Measurements from ENCODE around the gene RECK.

RECK gene

GRCh38 chr9:36023260-36024048 lies 13.3 kb upstream of the RECK start:
- peak; percentile 63 for DNase-seq (ENCODE audit: low read depth)

GRCh38 chr9:36025746-36026145 lies 11.0 kb upstream of the RECK start:
- no peak for DNase-seq (ENCODE audit: low read depth)

- no peak for DNase-seq (ENCODE audit: low read depth)
These were observed 7.5 kb upstream of the RECK start for GRCh38 chr9:36029202-36029601.

- DNase-seq (ENCODE audit: low read depth), result peak; percentile 98
These were observed 6.8 kb upstream of the RECK start for GRCh38 chr9:36029765-36030528.

GRCh38 chr9:36030871-36031270 lies 5.8 kb upstream of the RECK start:
- no peak for DNase-seq (ENCODE audit: low read depth)

DNA sequence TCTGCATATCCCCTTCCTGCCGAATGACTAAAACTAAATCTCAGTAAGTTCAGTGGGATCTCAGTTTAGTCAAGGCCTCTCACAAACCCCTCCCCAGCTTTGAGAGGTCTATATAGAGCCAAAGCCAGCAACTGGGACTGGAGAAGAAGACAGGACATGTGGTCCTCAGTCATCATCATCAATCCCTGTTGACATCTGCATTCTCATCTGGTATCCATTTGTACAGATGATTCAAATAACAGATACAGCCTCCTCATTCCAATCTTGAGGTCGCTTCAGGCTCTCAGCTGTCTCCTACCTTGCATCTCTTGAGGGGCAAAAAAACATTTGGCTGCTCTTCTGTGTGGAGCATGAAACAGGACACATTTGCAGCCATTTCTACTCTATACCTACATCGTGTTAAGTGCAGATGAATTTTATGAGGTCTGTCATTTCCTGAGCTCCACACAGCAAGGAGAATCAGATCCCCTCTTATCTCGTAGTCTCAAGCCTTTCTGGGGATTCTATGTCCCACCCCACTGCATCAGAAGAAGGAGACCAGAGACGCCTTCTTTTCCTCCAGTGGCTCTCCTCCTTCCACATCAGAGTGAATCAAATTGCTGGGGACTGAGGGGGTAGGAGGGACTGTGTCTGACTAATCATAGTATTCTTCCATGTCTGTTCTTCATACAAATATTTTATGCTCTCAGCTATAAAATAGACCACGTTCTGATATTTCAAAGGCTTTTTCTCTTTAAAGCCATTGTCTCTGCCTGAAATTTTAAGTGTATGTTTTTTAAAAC lies 4.7 kb upstream of the RECK start:
- DNase-seq (ENCODE audit: low read depth), result no peak

- no peak for DNase-seq (ENCODE audit: low read depth)
These were observed 2.9 kb upstream of the RECK start for GRCh38 chr9:36033788-36034187.

- no peak for DNase-seq (ENCODE audit: low read depth)
These were observed 2.5 kb upstream of the RECK start for GRCh38 chr9:36034234-36034633.

DNA sequence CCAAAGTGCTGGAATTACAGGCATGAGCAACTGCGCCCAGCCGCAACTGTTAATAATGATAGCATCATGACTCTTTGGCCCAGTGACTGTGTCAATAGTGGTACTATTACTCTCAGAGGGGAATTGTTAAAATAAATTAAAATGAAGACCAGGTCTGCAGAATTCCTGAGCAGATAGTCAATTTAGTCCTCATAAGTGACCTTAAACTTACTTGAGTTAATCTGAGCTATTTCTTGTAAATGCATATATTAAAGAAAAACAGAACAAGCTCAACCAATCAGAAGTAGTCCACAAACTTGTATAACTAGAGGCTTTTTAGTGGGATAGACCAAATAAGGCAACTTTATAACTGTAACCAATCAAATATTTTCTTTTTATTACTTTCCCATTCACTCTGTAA lies 1.7 kb upstream of the RECK start:
- no peak for DNase-seq (ENCODE audit: low read depth)

DNA sequence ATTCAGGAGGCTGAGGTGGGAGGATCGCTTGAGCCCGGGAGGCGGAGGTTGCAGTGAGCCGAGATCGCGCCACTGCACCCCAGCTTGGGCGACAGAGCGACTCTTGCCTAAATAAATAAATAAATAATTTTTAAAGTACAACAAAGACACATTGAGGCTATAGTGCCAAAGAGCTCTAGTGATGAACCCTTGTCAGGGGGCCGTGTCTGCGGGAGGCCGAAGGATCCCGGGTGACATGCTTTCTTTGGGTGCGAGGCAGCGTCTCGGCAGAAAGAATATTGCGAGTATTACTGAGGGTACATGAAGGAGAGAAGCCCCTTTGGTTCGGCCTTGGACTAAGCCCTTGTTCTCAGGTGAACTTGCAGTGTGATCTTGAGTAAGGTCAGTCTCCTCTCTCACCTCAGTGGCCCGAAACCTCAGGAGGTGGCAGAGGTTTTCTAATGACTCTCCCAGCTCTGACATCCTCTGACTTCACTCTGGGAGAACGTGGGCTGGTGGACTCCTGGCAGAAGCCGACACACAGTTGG lies 397 bp upstream of the RECK start:
- DNase-seq (ENCODE audit: low read depth), result no peak

GRCh38 chr9:36037549-36038122 lies 923 bp downstream of the RECK start:
- DNase-seq (ENCODE audit: low read depth), result peak; percentile 15

GRCh38 chr9:36039121-36039520 lies 2.4 kb downstream of the RECK start:
- no peak for DNase-seq (ENCODE audit: low read depth)

- DNase-seq (ENCODE audit: low read depth), result peak; percentile 79
These were observed 3.0 kb downstream of the RECK start for GRCh38 chr9:36039696-36040095.

- DNase-seq (ENCODE audit: low read depth), result peak; percentile 94
These were observed 3.7 kb downstream of the RECK start for GRCh38 chr9:36040271-36040925.

- no peak for DNase-seq (ENCODE audit: low read depth)
These were observed 4.8 kb downstream of the RECK start for GRCh38 chr9:36041506-36041905.

DNA sequence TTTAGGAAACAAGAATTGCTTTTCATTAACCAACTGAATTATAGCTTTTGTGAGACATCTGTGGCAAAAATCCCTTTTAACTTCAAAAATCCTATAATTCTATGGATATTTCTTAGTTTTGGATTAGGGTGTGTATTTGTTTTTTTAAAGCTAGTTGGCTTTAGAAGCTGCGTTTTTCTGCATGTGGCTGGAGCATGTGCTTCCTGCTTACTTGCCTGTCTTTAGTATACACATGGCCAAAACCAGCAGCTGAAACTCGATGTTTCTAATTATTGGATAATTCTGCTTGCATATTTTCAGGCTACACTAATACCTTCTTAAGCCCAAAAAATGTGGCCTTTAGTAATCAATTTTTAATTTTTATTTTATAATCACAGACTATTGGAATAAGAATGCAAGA lies 8.9 kb downstream of the RECK start:
- DNase-seq (ENCODE audit: low read depth), result no peak

- no peak for DNase-seq (ENCODE audit: low read depth)
These were observed 10.2 kb downstream of the RECK start for GRCh38 chr9:36046923-36047322.

DNA sequence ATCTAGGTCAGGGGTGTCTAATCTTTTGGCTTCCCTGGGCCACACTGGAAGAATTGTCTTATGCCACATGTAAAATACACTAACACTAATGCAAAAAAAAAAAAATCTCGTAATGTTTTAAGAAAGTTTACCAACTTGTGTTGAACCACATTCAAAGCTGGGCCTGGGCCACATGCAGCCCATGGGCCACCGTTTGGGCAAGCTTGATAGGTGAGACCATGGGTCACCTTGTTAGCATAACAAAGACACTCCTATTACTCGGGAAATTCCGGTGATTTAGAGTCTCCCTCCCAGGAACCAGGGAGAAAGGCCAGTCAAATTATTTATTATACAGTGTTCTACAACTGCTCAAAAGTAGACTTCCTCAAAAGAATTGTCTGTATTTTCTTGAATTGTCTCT lies 12.7 kb downstream of the RECK start:
- no peak for DNase-seq (ENCODE audit: low read depth)

GRCh38 chr9:36050476-36050875 lies 13.8 kb downstream of the RECK start:
- no peak for DNase-seq (ENCODE audit: low read depth)

GRCh38 chr9:36051317-36051716 lies 14.6 kb downstream of the RECK start:
- DNase-seq (ENCODE audit: low read depth), result no peak

DNA sequence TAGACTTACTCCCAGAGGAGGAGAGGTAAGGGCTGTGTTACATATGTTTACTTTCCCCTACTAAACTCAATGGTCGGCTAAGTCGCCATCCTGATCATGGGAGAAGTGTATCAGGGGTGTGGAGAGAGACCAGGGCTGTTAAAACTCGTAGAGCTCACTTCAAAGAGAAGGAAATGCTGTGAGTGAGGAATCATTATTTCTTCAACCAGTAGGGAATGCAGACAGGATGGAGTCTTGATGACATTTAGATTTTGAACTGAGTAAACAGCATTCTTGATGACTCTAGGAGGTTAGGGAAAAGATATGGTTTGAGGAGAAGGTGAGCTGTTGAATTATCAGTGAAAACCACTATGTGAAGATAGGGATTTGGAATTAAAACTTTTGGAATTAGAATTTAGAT lies 17.3 kb downstream of the RECK start:
- peak; percentile 59 for DNase-seq (ENCODE audit: low read depth)

DNA sequence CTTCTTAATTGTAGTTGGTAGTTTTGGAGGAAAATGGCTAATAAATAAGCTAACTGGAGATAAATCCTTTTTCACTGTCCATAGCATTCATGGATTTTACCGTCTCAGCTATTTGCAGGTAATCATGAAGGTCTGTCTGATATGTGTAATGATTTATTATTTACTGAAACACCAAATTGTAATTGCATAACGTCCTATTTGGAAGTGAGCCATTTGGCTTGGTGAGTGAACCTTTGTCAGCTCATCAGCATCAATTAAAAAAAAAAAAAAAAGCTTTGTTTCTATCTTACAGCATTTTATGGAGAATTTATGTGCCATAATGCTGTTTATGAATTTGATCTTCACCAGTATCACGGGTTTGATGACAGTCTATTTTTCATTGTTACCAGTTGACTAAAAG lies 20.2 kb downstream of the RECK start:
- no peak for DNase-seq (ENCODE audit: low read depth)
